HG03469 (cell line): ENCODE results near the gene SRP9.
"Not testable (repeated sequence)": the region's sequence is repeated elsewhere in the genome, so short reads cannot be mapped to it uniquely, and the experiment has no call there.

ENCODE experiments used
- ATAC-seq: cut with Tn5 transposase; IDR thresholded peaks from one replicate; pipeline ENCODE4 v1.9.1; 2021; ENCODE audit warnings: mild to moderate bottlenecking, moderate library complexity, moderate number of reproducible peaks; ENCODE audit not compliant: unreplicated experiment

Gene SRP9

GRCh38 chr1:225754940-225755641, 22.5 kb upstream of the SRP9 start:
- no peak for ATAC-seq

DNA sequence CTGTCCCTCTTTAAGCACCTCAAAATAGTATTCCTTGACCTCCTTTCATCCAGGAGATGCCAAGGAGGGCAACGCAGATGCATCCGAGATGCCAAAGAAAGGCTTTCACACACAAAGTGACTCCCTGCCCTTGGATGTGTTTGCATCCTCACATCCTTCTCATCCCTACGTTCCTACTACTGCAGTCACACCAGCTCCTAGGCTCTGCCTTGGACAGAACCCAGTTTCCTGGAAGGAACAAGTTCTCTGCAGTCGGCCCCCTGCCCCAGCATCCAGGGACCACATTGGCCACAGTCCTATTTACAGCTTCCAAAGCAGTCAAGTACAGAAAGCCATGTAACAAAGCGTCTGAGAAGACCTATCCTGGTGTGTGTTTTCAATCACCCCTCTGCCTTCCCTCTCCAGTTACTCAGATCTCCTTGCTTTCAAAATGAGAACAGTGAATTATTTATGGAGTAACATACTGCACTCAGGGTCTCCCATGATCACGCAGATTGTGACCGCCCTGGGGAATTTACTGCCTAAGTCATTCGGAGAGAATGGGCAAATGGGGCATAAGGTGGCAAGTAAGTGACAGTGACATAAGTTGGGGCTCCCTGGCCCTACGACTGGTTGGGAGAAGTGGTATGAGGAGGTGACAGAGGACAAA, 21.8 kb upstream of the SRP9 start:
- no peak for ATAC-seq

DNA sequence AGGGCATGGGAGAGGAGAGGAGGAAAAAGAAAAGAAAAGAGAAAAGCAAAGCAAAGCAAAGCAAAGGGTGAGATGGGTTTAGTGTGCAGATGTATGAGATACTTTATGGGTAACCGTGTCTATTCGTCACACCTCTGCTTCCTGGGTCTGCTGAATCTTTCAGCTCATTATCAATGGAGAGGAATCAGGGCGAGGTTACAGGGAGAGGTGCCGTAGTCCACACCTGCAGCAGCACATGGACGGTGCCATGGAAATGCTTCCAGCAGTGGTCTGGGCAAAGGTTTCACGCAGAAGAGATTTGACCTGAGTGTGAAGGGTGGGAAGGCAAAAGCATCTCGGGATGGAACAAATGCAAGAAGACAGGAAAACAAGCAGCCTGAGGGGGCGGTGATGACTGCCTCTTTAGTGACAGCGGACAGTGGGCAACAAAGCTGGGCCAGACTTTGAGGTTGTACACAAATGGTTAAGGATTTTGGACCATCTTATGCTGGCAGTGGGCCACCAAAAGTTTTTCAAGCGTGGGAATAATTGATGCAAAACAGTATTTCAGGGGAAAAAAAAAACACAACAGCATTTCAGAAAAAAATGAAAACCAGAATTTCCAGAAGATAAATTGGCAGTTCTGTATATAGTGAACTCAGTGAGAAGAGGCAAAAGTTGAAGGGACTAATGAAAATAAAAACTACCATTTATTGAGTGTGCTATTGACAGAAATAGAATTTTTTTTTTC, 19.5 kb upstream of the SRP9 start:
- no peak for ATAC-seq

DNA sequence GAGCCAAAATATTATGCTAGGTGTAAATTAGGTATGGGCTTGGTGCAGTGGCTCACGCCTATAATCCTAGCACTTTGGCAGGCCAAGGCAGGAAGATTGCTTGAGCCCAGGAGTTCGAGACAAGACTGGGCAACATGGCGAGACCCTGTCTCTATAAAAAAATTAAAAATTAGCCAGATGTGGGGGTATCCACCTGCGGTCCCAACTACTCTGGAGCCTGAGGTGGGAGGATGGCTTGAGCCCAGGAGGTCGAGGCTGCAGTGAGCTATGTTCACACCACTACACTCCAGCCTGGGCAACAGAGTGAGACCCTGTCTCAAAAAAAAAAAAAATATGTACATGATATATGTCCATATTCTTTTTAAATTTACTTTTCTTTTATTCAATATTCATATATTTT, 17.7 kb upstream of the SRP9 start:
- ATAC-seq: not testable (repeated sequence)

DNA sequence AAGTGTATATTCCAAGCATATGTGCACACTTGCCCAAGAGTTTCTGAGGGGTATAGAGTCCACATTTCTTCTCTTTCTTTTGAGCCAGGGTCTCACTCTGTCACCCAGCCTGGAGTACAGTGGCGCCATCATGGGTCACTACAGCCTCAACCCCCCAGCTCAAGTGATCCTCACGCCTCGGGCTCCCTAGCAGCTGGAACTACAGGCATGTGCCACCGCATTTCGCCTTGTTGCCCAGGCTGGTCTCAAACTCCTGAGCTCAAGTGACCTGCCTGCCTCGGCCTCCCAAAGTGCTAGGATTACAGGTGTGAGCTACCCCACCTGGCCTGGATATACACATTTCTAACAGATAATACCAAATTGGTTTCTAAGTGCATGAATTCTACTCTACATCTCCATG, 17.1 kb upstream of the SRP9 start:
- no peak for ATAC-seq

DNA sequence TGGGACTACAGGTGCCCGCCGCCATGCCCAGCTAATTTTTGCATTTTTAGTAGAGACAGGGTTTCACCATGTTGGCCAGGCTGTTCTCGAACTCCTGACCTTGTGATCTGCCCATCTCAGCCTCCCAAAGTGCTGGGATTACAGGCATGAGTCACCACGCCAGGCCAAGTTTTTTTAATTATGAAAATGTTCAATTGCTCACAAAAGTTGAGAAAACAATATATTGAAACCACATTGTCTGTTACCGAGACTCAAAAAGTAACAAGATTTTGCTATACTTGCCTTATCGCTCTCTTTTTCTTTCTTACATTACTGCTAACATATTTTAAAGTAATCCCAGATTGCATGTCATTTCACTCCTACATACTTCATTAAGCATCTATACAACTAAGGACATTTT, 16.2 kb upstream of the SRP9 start:
- ATAC-seq: not testable (repeated sequence)

DNA sequence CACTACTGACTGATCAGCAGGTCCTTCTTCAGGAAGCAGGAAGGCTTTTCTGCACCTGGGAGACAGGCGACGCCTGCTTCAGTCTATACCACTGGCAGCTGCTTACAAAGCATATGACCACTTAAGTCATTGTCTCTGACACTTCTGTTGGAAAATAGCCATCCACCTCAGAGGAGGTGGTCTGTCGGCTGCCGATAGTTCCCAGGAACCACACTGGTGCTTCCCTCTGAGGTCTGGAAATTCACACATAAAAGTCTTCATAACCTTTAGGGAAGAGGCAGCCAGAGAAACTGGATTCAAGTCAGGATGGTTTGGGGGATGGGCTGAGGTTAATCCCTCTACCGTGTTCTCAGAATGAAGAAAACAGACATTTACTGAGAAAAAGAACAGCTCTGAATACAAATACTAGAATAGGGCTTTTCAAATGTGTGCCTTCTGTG, 15.6 kb upstream of the SRP9 start:
- ATAC-seq: no peak

DNA sequence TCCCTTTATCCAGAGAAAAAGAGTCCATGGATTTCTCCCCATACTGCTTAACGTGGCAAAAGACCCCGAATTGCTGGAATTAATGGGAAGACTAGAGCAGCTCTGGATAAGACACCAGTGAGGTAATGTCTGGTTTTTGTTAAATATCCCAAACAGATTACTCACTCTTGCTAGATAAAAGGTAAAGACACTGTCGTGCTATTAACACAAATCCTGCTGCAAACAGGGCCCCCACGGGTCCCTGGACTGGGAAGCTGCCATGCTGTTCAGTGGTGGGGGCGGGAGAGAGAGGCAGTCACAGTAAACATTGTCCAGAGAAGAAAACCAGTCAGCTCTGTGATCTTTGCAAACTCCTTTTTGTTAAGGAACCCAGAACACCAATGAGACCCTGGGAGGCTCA, 15.2 kb upstream of the SRP9 start:
- ATAC-seq: no peak

DNA sequence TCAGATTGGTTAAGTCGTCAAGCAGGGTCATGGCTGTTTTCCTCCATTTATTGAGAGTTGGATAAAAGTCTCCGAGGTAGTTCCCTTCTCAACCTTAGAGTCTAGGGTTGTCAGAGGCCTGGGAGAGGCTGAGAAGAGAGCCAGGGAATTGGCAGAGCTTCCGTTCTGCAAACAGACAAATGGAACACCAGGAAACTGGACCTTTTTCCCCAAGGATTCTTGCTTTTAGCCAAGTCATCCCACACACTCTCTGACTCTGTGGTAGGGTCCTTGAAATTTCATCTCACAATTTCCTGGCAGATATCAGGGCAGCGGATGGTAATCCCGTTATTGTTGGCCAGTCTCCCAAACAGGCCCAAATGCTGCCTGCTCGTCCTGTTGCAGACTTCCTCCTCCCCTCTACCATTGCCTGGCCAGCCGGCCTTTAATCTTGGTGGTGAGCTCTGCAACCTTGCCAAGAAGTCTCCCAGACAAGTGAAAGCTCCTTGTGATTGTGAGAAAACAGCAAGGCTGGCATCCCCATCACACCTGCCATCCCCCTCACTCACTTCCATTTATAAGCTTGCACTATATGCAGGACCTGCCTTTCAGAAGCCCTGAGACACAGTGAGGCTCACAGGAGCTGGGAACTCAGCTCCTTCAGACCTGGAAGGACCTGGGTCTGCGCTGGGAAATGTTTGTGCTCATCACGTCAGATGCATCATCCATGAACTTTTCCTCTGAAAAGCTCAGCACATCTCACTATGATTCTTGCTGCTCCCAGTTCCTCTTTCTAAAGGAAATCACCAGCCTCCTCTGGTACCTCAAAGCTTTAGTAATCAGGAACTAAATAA, 13.7 kb upstream of the SRP9 start:
- ATAC-seq: no peak

DNA sequence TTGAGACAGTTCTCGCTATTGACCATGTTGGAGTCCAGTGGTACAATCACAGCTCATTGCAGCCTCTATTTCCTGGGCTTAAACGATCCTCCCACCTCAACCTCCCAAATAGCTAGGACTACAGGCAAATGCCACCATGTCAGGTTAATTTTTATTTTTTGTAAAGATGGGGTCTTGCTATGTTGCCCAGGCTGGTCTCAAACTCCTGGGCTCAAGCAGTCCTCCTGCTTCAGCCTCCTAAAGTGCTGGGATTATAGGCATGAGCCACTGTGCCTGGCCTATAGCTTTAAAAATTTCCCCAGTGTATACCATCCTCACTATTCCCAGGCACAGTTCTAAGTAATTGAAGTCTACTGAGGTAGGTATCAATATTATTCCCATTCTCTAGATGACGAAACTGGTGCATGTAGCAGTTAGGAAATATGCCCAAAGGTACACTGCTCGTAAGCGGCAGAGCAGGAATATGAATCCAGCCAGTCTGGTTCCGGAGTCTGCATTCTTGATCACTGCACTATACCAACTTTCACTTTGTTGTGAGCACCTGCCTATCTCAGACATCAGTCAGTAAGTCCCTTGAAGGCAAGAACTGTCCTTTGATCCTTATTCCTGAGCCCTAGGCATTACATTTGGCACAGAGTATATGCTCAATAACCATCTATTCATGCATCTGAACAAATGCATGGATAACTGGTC, 11.5 kb upstream of the SRP9 start:
- no peak for ATAC-seq

DNA sequence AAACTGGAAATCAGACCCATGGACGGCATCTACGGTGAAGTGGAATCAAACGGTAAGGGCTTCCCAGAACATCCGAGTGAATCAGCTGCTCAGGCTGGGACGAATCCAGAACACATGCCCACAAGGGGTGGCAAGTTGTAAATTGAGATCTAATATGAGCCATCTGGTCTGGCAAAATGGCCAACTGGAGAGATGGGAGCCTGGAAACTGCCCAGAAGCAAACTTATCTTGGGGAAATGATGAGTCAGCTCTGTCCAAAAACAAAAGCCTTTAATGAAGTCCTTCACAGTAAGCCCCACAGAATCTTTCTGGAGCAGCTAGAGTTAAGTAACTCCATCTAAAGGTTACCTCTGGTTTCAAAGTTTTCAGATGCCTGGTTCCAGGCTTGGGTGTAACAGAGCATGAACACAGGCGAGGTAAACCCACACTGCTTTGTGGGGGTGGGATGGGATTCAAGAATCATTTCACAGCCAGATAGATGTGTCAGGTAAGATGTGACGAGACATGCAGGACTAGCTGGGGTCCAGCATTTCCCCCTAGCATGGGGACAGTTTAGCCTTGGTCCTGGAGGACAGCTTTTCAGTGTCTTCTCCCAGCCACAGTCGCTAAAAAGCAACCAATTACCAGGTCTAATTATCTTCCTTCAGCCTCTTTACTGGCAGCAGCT, 10.5 kb upstream of the SRP9 start:
- no peak for ATAC-seq

DNA sequence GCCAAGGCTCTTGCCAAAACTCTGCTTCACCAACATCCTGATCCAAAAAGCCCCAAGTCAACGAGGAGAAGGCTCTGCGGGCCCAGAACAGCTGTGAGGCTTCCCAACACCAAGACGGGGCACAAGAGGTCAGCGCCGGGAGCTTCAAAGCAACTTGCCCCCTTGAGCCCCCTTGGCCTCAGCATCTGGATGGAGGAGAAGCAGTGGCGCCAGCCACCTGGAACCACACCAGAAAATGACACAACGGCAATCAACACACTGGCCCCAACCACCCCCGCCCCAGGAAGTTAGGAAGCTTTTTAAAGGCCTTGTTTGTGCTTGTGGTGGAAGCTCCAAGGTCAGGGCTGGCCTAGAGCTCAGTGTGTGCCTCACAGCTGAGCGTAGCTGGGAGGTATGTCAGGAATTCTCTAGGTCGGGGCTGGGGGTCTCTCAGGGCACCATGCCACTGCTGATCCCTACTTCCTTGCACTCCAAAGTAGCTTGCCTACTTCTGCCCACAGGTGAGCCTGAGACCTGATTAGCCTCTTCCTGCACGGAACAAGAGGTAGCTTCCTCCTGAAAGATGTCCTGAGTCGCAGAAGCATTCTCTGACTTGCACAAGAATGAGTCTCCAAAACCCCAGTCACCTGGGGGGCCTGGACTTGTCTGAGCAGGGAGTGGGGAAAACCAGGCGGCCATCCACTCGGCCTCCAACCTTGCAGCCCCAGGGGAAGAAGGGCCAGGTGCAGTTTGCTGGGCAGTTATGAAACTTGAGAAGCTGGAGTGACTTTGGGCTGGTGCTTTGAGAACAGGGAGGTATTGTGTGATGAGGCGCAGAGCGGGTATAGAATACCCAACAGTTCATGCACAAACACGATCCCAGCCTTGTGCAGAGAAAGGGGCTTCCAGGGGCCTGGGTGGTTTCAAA, 9.7 kb upstream of the SRP9 start:
- no peak for ATAC-seq

GRCh38 chr1:225768662-225769426, 8.8 kb upstream of the SRP9 start:
- ATAC-seq: no peak

DNA sequence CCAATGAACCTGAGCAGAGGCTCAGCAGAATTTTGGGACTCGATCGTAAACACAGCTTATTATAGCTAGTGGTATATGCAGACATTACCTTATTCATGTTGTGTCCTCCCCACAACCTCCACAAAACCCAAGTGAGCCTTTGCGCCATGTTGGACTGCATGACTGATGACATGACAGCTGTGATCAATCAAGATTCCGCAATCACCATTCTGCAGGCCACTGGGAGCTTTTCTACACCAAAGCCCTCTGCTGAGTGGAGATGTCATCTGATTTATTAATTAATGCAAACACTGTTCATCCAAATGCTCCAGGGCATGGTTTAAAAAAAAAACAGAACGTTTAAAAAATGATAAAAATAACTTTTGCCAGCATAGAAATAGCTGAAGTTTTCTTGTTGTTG, 7.9 kb upstream of the SRP9 start:
- no peak for ATAC-seq

GRCh38 chr1:225770561-225771248, 6.9 kb upstream of the SRP9 start:
- no peak for ATAC-seq

DNA sequence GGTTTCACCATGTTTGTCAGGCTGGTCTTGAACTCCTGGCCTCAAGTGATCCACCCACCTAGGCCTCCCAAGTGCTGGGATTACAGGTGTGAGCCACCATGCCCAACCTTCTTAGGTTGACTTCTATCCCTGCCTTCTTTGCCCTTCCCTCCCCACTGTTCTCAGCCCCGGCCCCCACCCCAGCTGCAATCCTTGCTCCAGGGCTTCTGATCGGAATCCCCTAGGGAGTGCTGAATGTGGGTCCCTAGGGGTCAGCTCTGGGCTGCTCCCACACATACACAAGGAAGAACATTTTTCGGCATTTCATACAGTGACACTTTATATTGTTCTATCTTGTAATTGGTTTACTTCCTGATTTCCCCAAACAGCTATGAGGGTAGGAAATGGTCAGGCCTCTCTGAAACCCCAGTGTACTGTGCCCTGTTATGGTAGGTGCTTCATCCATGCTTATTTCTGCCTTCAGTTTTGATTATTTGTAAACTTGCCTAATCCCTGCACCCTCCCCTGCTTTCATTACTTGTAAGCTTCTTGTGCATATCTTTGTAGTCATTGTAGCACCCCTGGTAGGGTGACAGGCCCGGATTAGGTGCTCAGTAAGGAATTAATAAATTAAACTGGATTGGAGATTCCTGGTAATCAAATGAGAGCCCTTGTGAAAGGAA, 5.8 kb upstream of the SRP9 start:
- no peak for ATAC-seq

- ATAC-seq: no peak
Observed at GRCh38 chr1:225772323-225772768, 5.3 kb upstream of the SRP9 start.
